Fibroblast of mammary gland (primary cell): Measurements from ENCODE around the gene KCNK3.

Experiments used
- DNase-seq: peaks from one replicate; pipeline ENCODE4 v3.0.0-alpha.2; 2010; ENCODE audit warnings: low read depth
- H3K4me3 ChIP-seq: 2 replicates; pipeline ENCODE4 v1.5.1; 2011; ENCODE audit warnings: low read depth, mild to moderate bottlenecking, low read length, moderate library complexity; ENCODE audit not compliant: control insufficient read depth
- TF ChIP-seq, protein P1 (sequence below): conservative IDR thresholded peaks from 2 replicates; pipeline ENCODE4 v1.5.1; 2011; ENCODE audit warnings: low read depth, low read length, inconsistent platforms; ENCODE audit not compliant: control insufficient read depth, insufficient read depth

The KCNK3 gene

DNA sequence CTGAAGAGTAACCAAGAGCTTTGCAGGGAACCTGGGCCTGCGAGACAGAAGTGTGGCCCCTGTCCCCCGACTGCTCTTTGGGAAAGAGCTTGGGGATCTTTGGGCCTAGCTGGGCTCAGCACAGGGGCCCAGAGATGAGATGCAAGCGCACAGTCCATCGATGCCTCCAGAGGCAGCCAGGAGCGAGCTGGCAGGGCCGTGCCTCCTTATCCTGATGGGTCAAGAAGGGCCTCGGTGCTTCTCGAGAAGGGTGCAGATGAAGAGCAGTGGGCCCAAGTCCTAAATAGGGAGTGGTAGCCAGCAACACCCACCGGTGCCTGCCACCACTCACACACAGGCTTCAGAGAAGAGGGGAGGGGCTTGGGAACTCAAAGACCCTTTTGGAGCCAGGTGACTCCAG, 17.6 kb downstream of the KCNK3 start:
- TF ChIP-seq, protein P1, sequence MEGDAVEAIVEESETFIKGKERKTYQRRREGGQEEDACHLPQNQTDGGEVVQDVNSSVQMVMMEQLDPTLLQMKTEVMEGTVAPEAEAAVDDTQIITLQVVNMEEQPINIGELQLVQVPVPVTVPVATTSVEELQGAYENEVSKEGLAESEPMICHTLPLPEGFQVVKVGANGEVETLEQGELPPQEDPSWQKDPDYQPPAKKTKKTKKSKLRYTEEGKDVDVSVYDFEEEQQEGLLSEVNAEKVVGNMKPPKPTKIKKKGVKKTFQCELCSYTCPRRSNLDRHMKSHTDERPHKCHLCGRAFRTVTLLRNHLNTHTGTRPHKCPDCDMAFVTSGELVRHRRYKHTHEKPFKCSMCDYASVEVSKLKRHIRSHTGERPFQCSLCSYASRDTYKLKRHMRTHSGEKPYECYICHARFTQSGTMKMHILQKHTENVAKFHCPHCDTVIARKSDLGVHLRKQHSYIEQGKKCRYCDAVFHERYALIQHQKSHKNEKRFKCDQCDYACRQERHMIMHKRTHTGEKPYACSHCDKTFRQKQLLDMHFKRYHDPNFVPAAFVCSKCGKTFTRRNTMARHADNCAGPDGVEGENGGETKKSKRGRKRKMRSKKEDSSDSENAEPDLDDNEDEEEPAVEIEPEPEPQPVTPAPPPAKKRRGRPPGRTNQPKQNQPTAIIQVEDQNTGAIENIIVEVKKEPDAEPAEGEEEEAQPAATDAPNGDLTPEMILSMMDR: no peak
- no peak overlapping the region for H3K4me3 ChIP-seq
- no peak for DNase-seq

DNA sequence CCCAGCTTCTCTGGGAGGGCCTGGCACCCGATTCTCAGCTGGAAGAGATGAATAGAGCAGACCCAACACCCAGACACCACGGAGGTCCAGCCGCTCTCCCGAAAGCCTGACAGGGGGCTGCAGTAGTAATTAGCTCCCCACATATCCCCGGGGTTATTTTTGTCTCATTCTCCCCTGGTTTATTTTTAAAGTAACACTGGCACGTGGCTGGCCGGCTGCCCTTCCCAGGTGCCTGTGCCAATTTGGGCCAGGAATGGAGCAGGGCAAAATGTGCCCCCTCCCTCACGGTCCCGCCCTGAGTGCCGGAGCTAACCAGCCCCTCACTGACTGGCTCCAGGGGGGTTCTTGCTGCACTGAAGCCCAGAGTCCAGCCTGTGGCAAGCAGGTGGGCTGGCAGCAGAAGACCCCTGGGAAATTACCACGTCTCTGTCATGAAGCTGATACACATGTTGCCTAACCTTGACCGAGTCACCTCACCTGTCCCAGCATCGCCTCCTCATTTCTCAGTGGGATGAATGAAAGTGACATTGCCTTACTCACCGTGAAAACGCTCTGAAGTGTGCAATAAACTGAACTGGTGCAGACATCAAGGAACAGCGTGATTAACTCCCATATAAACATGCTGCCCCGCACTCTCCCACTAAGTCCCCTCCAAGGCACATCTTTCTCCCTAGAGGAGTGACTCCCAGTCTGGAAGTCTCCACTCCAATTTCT, 18.4 kb downstream of the KCNK3 start:
- no peak for DNase-seq
- TF ChIP-seq, protein P1: no peak
- H3K4me3 ChIP-seq: no peak overlapping the region

DNA sequence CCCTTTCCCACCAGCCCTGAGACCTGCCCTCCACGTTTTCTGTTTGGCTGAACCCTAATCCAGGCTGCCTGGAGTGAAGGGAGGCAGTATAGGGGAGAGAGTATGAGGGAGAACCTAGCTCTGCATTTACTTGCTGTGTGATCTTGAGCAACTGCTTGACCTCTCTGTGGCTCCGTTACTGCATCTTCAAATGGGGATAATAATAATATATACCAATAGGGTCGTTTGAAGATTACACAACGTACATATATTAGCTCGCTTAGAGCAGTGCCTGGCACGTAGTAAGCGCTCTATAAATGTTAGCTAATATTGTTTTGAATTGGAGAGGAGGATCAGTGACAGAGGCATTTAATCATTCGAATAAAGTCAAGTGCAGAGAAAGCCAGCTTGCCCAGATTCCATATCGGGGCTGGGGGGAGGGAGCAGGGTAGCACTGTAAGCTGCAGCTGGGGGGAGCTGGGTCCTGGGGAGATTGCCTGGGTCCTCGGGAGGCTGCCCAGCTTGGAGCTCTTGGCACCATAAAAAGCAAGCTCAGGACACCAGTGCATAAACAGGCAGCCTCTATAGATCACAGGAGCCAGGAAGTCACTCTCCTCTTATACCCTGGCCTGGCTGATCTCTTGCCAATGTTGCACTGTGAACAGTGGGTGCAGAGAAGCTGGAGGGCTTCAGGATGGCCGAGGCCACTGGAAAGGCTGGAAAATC, 19.1 kb downstream of the KCNK3 start:
- H3K4me3 ChIP-seq: no peak overlapping the region
- DNase-seq: no peak
- TF ChIP-seq, protein P1: no peak

DNA sequence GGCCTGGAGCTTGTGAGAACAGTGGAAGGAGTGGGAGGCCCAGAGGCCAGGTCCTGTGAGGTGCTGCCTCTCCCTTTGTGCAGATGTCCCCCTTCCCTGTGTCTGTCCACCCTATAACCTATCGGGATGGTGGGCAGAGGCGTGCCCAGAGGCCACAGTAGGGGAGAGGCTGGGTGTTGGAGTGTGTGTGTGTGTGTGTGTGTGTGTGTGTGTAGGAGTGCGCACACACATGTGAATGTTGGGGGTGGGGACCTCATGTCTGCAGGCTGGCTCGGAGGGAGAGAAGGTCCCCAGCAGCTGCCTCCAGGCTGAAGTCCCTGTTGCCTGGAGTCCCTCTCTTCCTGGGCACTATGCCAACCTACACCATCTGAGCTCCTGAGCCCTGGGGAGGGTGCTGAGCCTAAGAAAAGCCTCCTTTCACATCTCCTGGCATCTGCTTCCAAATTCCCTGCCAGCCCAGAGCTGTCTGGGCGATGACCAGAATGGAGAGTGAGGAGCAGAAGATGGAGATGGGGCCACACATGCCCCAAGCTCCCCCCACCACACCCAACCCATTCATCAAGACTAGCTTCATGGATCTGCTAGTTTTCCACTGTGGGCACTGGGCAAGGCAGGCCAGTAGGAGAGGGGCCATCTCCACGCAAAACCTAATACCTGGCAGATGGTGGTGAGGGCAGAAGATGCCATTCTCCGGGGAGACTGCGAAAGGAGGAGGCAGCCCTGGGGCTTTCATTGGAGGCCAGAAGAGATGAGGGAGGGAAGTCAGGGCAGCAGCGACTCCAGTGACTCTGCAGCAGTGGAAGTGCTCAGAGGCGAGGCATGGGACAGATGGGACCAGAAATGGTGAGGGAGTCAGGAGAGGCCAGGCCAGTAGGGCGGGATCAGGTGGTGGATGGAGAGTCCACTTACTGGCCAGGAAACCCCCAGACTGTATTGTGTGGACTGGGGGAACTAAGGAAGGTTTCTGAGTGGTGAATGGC, 20.3 kb downstream of the KCNK3 start:
- no peak overlapping the region for H3K4me3 ChIP-seq
- TF ChIP-seq, protein P1: no peak
- no peak for DNase-seq

DNA sequence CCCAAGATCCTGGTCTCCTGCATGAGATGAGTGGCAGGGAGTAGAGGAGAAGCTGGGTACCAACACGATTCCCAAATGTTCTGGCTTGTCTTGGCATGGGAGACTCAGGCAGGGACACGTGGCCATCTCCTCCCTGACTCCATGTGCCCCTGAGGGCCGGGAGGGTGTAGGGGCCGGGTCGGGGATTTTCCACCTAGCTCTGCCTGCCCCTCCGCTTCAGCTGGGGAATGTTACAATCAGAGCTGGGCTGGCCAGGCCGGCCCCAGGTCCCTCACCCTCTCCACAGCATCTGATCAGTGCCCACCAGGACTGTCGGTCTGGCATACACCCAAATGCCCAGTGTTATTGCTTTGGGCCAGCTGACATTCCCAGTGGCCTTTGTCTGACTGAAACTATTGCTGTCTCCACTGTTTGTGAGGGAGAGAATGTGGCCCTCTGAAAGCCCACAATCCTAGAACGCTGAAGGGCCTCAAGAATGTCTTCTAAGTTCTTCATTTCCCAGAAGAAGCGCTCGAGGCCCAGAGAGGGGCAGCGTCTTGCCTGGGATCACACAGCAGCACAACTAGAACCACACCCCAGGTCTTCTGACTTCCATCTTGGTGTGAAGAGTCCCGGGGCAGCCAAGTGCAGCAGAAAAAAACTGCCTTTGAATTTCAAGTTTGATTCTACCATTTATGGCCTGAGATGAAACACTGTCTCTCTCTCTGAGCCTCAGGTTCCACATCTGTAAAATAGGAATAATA, 23.2 kb downstream of the KCNK3 start:
- TF ChIP-seq, protein P1: no peak

DNA sequence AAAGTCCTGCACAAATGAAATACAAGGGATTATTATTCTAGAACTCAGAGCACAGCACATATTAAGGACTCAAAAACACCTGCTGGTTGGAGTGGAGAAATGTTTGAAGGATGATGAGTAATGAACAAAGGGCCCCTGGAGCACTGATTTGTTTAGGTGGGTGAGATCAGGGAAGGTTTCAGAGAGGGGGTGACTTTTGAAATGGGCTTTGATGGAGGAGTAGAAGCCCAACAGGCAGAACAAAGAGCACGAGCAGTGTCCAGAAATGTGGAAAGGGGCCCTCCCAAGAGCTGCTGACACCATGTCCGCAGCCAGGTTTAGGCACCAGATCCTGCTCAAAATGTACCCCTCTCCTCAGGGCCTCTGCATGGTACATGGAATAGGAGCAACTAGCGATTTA, 23.8 kb downstream of the KCNK3 start:
- TF ChIP-seq, protein P1: no peak
- no peak overlapping the region for H3K4me3 ChIP-seq
- DNase-seq: no peak

More for the DNA sequence above, 23.2 kb downstream of the KCNK3 start:
- no peak for DNase-seq
- no peak overlapping the region for H3K4me3 ChIP-seq
